HL-60 (cell line): ENCODE data around the gene NPR1.

ENCODE experiments used
- GABPA ChIP-seq: IDR thresholded peaks from 2 replicates; pipeline ENCODE4 v1.6.1; 2012; ENCODE audit warnings: low read depth
- TF ChIP-seq, protein P1 (sequence below): IDR thresholded peaks from one replicate; pipeline ENCODE4 v1.5.1; 2011; ENCODE audit warnings: low read length, control low read depth, inconsistent platforms; ENCODE audit not compliant: insufficient read depth

DNA sequence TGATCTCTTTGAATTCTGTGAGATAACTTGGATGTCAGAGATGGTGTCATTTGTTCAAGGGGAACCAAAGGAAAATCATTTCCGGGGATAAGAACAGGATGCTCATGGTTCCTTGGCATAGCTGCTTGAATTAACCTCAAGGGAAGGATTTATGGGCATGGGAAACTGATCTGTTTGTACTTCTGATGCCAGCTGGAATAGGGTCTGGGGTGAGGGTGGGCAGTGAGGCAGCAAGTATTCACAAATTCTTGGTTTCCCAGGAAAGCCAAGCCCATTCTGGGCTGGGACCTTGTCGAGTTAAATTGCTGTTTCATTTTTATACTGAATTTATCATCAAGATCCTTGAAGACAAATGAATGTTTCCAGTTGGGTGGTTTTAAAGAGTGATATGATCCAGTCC lies 63.5 kb downstream of the NPR1 start:
- TF ChIP-seq, protein P1, sequence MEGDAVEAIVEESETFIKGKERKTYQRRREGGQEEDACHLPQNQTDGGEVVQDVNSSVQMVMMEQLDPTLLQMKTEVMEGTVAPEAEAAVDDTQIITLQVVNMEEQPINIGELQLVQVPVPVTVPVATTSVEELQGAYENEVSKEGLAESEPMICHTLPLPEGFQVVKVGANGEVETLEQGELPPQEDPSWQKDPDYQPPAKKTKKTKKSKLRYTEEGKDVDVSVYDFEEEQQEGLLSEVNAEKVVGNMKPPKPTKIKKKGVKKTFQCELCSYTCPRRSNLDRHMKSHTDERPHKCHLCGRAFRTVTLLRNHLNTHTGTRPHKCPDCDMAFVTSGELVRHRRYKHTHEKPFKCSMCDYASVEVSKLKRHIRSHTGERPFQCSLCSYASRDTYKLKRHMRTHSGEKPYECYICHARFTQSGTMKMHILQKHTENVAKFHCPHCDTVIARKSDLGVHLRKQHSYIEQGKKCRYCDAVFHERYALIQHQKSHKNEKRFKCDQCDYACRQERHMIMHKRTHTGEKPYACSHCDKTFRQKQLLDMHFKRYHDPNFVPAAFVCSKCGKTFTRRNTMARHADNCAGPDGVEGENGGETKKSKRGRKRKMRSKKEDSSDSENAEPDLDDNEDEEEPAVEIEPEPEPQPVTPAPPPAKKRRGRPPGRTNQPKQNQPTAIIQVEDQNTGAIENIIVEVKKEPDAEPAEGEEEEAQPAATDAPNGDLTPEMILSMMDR = no peak
- TF ChIP-seq GABPA = no peak
